NB4 (cell line): ENCODE measurements around the gene DEAF1.

Source experiments
- DNase-seq: peaks from one replicate; pipeline ENCODE4 v3.0.0; 2010; ENCODE audit warnings: low read depth
- H3K4me3 ChIP-seq: one replicate; pipeline ENCODE4 v1.5.1; 2011; ENCODE audit warnings: mild to moderate bottlenecking, low read depth, low read length, moderate library complexity
- MYC ChIP-seq: IDR thresholded peaks from 2 replicates; pipeline ENCODE4 v1.6.1; 2011; ENCODE audit warnings: low read depth, low read length
- POLR2A ChIP-seq: IDR thresholded peaks from 2 replicates; pipeline ENCODE4 v1.6.1; 2011; ENCODE audit warnings: mild to moderate bottlenecking; ENCODE audit not compliant: insufficient read length; ENCODE audit errors: extremely low read depth
- TF ChIP-seq, protein P1 (sequence below): IDR thresholded peaks from 2 replicates; pipeline ENCODE4 v1.6.1; 2011; ENCODE audit warnings: low read depth, low read length
- TF ChIP-seq, protein P2 (sequence below): IDR thresholded peaks from one replicate; pipeline ENCODE4 v1.5.1; 2012; ENCODE audit warnings: low read depth, low read length

Gene DEAF1

DNA sequence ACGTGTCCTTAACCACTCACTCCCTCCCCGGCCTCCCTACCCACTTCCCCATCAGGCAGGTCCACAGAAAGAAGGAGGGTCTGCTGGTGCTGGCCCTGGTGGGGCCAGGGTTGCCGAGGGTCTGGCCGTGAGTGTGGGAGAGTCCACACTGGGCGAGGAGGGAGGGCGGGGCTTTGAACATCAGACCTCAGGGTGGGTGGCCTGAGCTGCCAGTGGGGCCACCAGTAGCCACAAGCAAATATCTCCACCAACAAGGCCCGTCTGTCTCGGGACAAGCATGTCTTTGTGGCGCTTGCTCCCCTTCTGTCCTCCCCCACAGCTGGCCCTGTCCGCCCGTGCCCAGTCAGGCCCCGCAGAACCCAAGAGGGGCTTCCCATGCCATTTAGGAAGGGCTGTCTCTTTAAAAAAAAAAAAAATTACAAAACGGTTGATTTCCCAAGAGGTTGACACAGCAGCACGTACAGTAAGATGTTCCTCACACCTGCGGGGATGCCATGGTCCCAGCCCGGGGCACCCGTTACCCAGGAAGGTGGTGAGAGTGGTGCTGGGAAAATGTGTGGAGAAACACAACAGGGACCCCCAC, 34.6 kb upstream of the DEAF1 start:
- peak; percentile 50 for DNase-seq
- H3K4me3 ChIP-seq = no peak overlapping the region
- TF ChIP-seq MYC (no peak), POLR2A (no peak)
- TF ChIP-seq, protein P1, sequence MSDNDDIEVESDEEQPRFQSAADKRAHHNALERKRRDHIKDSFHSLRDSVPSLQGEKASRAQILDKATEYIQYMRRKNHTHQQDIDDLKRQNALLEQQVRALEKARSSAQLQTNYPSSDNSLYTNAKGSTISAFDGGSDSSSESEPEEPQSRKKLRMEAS = no peak
- TF ChIP-seq, protein P2, sequence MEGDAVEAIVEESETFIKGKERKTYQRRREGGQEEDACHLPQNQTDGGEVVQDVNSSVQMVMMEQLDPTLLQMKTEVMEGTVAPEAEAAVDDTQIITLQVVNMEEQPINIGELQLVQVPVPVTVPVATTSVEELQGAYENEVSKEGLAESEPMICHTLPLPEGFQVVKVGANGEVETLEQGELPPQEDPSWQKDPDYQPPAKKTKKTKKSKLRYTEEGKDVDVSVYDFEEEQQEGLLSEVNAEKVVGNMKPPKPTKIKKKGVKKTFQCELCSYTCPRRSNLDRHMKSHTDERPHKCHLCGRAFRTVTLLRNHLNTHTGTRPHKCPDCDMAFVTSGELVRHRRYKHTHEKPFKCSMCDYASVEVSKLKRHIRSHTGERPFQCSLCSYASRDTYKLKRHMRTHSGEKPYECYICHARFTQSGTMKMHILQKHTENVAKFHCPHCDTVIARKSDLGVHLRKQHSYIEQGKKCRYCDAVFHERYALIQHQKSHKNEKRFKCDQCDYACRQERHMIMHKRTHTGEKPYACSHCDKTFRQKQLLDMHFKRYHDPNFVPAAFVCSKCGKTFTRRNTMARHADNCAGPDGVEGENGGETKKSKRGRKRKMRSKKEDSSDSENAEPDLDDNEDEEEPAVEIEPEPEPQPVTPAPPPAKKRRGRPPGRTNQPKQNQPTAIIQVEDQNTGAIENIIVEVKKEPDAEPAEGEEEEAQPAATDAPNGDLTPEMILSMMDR = no peak

DNA sequence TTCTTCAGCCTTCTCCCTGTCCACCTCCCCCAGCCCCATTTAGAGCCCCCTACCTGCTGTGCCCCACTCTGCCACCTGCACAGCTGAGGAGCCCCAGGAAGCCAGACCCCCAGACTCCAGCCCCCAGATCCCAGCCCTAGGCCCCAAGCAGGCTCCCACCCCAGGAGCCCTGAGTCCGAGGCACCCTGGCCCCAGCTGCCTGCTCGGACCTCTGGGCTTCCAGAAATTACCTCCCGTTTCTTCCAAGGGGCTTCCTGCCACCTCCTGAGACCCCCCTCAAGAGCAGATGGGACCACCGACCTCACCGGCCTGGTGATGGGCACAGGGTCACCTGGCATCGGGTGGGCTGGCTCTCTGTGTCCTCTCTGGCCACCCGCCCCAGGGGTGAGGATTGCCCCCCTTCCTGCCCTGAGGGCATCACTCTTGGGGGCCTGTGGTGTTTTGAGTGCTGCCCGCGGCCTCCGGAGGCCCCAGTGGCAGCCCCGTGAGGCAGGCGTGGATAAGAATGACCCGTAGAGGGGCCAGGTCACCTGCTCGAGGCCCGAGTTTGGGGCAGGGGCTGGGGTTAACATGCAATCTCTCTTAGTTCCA, 34.0 kb upstream of the DEAF1 start:
- TF ChIP-seq, protein P1 = no peak
- TF ChIP-seq, protein P2 = no peak
- TF ChIP-seq POLR2A = no peak
- no peak for TF ChIP-seq MYC
- no peak for DNase-seq
- no peak overlapping the region for H3K4me3 ChIP-seq

DNA sequence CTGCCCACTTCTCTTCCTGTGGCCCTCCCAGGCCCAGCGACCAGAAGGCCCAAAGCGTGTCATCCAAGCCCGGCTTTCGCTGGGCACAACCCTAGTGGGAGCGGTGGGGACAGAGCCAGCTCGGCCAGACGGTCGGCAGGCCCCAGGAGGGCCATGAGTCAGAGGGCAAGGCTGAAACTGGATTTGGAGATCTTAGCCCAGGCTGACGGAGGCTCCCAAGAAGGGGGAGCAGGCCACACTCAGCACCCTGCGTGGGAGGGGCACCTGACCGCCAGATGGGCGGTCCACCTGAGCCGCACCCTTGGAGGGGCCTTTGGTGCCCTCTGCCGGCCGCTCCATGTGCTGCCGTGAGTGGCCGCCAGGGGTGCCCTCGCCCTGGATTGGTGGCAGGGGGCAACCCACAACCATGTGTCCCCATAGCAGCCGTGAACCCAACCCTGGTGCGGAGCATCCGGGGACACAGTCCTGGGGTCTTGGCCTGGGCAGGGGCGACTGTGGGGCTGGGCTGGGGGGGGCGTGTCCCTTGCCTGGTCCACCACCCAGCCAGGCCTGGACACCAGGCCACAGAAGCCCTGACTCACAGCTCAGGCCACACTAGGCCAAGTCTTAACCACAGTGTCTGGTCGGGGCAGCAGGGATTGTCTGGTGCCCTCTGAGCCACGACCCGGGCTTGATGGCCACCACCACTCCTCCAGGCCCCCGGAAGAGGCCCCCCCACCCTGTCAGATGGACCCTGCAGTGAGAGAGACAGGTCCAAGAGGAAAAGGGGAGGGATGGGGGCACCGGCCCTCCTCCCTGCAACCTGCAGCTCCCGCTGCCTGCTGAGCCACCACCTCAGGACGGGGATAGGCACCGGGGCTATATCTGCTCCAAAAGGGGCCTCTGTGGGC, 33.1 kb upstream of the DEAF1 start:
- TF ChIP-seq, protein P2 = peak; percentile 96
- TF ChIP-seq POLR2A = no peak
- TF ChIP-seq, protein P1 = peak; percentile 86
- TF ChIP-seq MYC = peak; percentile 77
- DNase-seq = peak; percentile 80
- no peak overlapping the region for H3K4me3 ChIP-seq

DNA sequence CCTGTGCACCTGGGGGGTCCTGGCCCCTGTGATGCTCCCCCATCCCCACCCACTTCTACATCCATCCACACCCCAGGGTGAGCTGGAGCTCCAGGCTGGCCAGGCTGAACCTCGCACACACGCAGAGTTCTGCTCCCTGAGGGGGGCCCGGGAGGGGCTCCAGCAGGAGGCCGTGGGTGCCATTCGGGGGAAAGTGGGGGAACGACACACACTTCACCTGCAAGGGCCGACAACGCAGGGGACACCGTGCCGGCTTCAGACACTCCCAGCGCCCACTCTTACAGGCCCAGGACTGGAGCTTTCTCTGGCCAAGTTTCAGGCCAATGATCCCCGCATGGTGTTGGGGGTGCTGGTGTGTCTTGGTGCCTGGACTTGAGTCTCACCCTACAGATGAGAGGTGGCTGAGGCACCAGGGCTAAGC, 32.3 kb upstream of the DEAF1 start:
- no peak for DNase-seq
- no peak overlapping the region for H3K4me3 ChIP-seq
- TF ChIP-seq MYC (no peak), POLR2A (no peak)
- TF ChIP-seq, protein P1 = no peak
- TF ChIP-seq, protein P2 = no peak

DNA sequence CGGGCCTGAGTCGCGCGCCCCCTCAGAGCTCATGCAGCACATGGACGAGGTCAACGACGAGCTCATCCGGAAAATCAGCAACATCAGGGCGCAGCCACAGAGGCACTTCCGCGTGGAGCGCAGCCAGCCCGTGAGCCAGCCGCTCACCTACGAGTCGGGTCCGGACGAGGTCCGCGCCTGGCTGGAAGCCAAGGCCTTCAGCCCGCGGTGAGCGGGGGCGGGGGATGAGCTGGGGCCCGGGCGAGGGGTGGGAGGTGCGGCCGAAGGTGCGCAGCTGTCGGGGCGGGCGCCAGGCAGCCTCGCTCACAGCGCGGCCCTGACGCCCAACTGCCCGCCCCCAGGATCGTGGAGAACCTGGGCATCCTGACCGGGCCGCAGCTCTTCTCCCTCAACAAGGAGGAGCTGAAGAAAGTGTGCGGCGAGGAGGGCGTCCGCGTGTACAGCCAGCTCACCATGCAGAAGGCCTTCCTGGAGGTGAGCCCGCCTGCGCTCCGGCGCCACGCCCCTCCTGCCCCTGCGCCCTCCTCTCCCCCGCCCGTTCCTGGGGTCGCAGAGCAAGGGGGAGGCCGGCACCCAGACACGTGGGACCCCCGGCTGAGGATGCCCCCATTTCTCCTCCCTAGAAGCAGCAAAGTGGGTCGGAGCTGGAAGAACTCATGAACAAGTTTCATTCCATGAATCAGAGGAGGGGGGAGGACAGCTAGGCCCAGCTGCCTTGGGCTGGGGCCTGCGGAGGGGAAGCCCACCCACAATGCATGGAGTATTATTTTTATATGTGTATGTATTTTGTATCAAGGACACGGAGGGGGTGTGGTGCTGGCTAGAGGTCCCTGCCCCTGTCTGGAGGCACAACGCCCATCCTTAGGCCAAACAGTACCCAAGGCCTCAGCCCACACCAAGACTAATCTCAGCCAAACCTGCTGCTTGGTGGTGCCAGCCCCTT, 31.5 kb upstream of the DEAF1 start:
- no peak for TF ChIP-seq POLR2A
- TF ChIP-seq, protein P1 = no peak
- H3K4me3 ChIP-seq = no peak overlapping the region
- no peak for DNase-seq
